ENCODE measurements around the gene TAMALIN.

DNA sequence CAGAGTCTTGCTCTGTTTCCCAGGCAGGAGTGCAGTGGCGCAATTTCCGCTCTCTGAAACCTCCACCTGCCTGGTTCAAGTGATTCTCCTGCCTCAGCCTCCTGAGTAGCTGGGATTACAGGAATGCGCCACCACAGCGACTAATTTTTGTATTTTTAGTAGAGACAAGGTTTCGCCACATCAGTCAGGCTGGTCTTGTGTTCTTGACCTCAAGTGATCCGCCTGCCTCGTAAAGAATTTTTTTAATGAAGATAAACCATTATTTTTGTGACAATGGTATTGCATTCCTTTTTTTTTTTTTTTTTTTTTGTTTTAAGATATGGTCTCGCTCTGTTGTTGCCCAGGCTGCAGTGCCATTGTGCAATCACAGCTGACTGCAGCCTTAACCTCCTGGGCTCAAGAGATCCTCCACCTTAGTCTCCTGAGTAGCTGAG, 29.4 kb upstream of the TAMALIN start:
- TF ChIP-seq, protein P1, sequence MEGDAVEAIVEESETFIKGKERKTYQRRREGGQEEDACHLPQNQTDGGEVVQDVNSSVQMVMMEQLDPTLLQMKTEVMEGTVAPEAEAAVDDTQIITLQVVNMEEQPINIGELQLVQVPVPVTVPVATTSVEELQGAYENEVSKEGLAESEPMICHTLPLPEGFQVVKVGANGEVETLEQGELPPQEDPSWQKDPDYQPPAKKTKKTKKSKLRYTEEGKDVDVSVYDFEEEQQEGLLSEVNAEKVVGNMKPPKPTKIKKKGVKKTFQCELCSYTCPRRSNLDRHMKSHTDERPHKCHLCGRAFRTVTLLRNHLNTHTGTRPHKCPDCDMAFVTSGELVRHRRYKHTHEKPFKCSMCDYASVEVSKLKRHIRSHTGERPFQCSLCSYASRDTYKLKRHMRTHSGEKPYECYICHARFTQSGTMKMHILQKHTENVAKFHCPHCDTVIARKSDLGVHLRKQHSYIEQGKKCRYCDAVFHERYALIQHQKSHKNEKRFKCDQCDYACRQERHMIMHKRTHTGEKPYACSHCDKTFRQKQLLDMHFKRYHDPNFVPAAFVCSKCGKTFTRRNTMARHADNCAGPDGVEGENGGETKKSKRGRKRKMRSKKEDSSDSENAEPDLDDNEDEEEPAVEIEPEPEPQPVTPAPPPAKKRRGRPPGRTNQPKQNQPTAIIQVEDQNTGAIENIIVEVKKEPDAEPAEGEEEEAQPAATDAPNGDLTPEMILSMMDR (IDR thresholded peaks at IDR 0.05; ENCODE audit: borderline replicate concordance, extremely low read depth, low read length, poor library complexity, severe bottlenecking) = no peak
- no peak for TF ChIP-seq EZH2 (IDR thresholded peaks at IDR 0.05; ENCODE audit: borderline replicate concordance, low read depth, low read length, severe bottlenecking)

Data from DND-41 (cell line).